ENCODE measurements around the gene PCGF3.
"Not testable (repeated sequence)": the region's sequence is repeated elsewhere in the genome, so short reads cannot be mapped to it uniquely, and the experiment has no call there.

Gene PCGF3

GRCh38 chr4:706083-706633, 526 bp downstream of the PCGF3 start:
- DNase-seq: not testable (repeated sequence)

- DNase-seq: no peak
Measured at GRCh38 chr4:706834-707598, 1.4 kb downstream of the PCGF3 start.

GRCh38 chr4:707929-708630, 2.4 kb downstream of the PCGF3 start:
- DNase-seq: no peak

- no peak for DNase-seq
Measured at GRCh38 chr4:708631-708933, 3.0 kb downstream of the PCGF3 start.

- DNase-seq: no peak
Measured at GRCh38 chr4:709348-709747, 3.7 kb downstream of the PCGF3 start.

GRCh38 chr4:710116-710515, 4.5 kb downstream of the PCGF3 start:
- DNase-seq: no peak

- DNase-seq: no peak
Measured at GRCh38 chr4:710916-711315, 5.3 kb downstream of the PCGF3 start.

GRCh38 chr4:712093-712492, 6.5 kb downstream of the PCGF3 start:
- no peak for DNase-seq

GRCh38 chr4:712916-713632, 7.4 kb downstream of the PCGF3 start:
- no peak for DNase-seq

GRCh38 chr4:714087-714486, 8.5 kb downstream of the PCGF3 start:
- DNase-seq: no peak

- no peak for DNase-seq
Measured at GRCh38 chr4:717601-718320, 12.1 kb downstream of the PCGF3 start.

- DNase-seq: no peak
Measured at GRCh38 chr4:718460-718859, 12.8 kb downstream of the PCGF3 start.

GRCh38 chr4:720111-720860, 14.7 kb downstream of the PCGF3 start:
- no peak for DNase-seq

- no peak for DNase-seq
Measured at GRCh38 chr4:721261-722168, 15.9 kb downstream of the PCGF3 start.

GRCh38 chr4:722169-722725, 16.6 kb downstream of the PCGF3 start:
- no peak for DNase-seq

- DNase-seq: no peak
Measured at GRCh38 chr4:722851-723360, 17.3 kb downstream of the PCGF3 start.

- DNase-seq: no peak
Measured at GRCh38 chr4:723751-724530, 18.3 kb downstream of the PCGF3 start.

- no peak for DNase-seq
Measured at GRCh38 chr4:725391-726234, 20.0 kb downstream of the PCGF3 start.

All from NCI-H1436 treated with DMSO at 0.1 percent for 48 hours (cell line).